ENCODE results near the gene C1orf216. TPM values are rescaled to one million over a fixed set of nuclear protein-coding genes. Genes with fewer than 3 reads are reported as not detected.
A peak's percentile ranks its signal among the peaks of the same experiment; 100 is the strongest.
"Not testable (repeated sequence)": the region's sequence is repeated elsewhere in the genome, so short reads cannot be mapped to it uniquely, and the experiment has no call there.

Gene C1orf216
- total RNA-seq, 8 experiments from 2014 or later, result 5.9 to 17.9 (median 11.4) TPM

DNA sequence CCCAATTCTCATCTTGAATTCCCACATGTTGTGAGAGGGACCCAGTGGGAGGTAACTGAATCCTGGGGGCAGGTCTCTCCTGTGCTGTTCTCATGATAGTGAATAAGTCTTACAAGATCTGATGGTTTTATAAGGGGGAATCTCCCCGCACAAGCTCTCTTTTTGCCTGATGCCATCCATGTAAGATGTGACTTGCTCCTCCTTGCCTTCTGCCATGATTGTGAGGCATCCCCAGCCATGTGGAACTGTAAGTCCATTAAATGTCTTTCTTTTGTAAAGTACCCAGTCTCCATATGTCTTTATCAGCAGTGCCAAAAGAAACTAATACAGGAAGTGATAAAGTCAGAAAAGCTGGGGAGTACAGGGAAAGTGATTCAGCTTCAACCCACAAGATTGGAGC is 19.5 kb downstream of the C1orf216 start:
- ATAC-seq (replicated peaks in 6 of 8); in situ Hi-C loops (cut with MboI; ENCODE audit: low pct_unique_long_range_greater_than_20kb in 2 of 9, low sequenced_read_pairs in 9 of 9, unreplicated experiment in 9 of 9); H3K4me1 ChIP-seq (replicated peaks in 1 of 2); H3K4me3 ChIP-seq; H3K27ac ChIP-seq: not testable (repeated sequence)
- WGBS, 10 experiments, result 57 to 100% (median 100%) methylated on average over 1 of the region's 1 CpG; no CpG with 5 or more reads in 4 of the 10 experiments

DNA sequence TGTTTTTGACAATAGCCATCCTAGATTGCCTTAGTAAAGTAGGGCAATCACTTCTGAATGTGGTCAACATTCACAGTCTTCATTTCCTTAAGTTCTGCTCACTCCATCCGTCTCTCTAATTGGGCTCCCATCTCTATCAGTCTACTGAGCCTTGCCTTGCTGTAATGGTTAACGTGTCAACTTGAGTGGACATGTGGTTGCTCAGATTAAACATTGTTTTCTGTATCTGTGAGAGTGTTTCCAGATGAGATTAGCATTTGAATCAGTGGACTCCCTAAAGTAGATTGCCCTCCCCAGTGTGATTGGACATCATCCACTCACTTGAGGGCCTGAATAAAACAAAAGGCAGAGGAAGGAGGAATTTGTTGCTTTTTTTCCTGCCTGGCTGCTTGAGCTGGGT is 26.4 kb downstream of the C1orf216 start:
- in situ Hi-C loops (cut with MboI; ENCODE audit: low pct_unique_long_range_greater_than_20kb in 2 of 9, low sequenced_read_pairs in 9 of 9, unreplicated experiment in 9 of 9), result no loop called here
- 19 to 57% (median 39%) methylated on average over 1 to 2 of the region's 2 CpGs; no CpG with 5 or more reads in 4 of the 10 experiments for WGBS, 10 experiments
- H3K4me3 ChIP-seq, result no peak overlapping the region
- peaks cover 7 to 11% of the 10 kb centered on the region in 2 donors for H3K4me1 ChIP-seq (replicated peaks in 1 of 2)
- ATAC-seq (replicated peaks in 6 of 8), result peak in 3 of 8 experiments; percentile 48 to 80 (median 79)
- H3K27ac ChIP-seq, result no peak overlapping the region

GRCh38 chr1:35691571-35692220 is 27.0 kb downstream of the C1orf216 start:
- Histone ChIP-seq H3K4me1 (replicated peaks in 1 of 2) (peaks cover 7 to 11% of the 10 kb centered on the region in 2 donors), H3K27ac (no peak overlapping the region), H3K4me3 (no peak overlapping the region)
- WGBS, 10 experiments, result 40 to 100% (median 92%) methylated on average over 1 to 7 of the region's 8 CpGs; no CpG with 5 or more reads in 3 of the 10 experiments
- in situ Hi-C loops (cut with MboI; ENCODE audit: low pct_unique_long_range_greater_than_20kb in 2 of 9, low sequenced_read_pairs in 9 of 9, unreplicated experiment in 9 of 9), result no loop called here
- peak in 1 of 8 experiments; percentile 19 for ATAC-seq (replicated peaks in 6 of 8)

- ATAC-seq (replicated peaks in 6 of 8), result peak in 4 of 8 experiments; percentile 15 to 60 (median 42)
- 0 to 40% (median 15%) methylated on average over 1 to 6 of the region's 9 CpGs; no CpG with 5 or more reads in 7 of the 10 experiments for WGBS, 10 experiments
Measured at GRCh38 chr1:35691080-35691479, 27.6 kb downstream of the C1orf216 start.

GRCh38 chr1:35690103-35690502 is 28.6 kb downstream of the C1orf216 start:
- peaks cover 7 to 11% of the 10 kb centered on the region in 2 donors for H3K4me1 ChIP-seq (replicated peaks in 1 of 2)
- H3K4me3 ChIP-seq; ATAC-seq (replicated peaks in 6 of 8); H3K27ac ChIP-seq; in situ Hi-C loops (cut with MboI; ENCODE audit: low pct_unique_long_range_greater_than_20kb in 2 of 9, low sequenced_read_pairs in 9 of 9, unreplicated experiment in 9 of 9): not testable (repeated sequence)
- WGBS, 10 experiments, result 29 to 100% (median 83%) methylated on average over 2 to 4 of the region's 4 CpGs; no CpG with 5 or more reads in 1 of the 10 experiments

More at GRCh38 chr1:35691080-35691479, 27.6 kb downstream of the C1orf216 start:
- no peak overlapping the region for H3K4me3 ChIP-seq
- peaks cover 7 to 11% of the 10 kb centered on the region in 2 donors for H3K4me1 ChIP-seq (replicated peaks in 1 of 2)
- no peak overlapping the region for H3K27ac ChIP-seq
- in situ Hi-C loops (cut with MboI; ENCODE audit: low pct_unique_long_range_greater_than_20kb in 2 of 9, low sequenced_read_pairs in 9 of 9, unreplicated experiment in 9 of 9), result no loop called here

GRCh38 chr1:35688161-35688560 is 30.5 kb downstream of the C1orf216 start:
- 38 to 100% (median 83%) methylated on average over 1 to 5 of the region's 5 CpGs for WGBS, 10 experiments
- Histone ChIP-seq H3K27ac (no peak overlapping the region), H3K4me1 (replicated peaks in 1 of 2) (peaks cover 7 to 11% of the 10 kb centered on the region in 2 donors), H3K4me3 (no peak overlapping the region)
- no peak for ATAC-seq (replicated peaks in 6 of 8)
- in situ Hi-C loops (cut with MboI; ENCODE audit: low pct_unique_long_range_greater_than_20kb in 2 of 9, low sequenced_read_pairs in 9 of 9, unreplicated experiment in 9 of 9), result no loop called here

DNA sequence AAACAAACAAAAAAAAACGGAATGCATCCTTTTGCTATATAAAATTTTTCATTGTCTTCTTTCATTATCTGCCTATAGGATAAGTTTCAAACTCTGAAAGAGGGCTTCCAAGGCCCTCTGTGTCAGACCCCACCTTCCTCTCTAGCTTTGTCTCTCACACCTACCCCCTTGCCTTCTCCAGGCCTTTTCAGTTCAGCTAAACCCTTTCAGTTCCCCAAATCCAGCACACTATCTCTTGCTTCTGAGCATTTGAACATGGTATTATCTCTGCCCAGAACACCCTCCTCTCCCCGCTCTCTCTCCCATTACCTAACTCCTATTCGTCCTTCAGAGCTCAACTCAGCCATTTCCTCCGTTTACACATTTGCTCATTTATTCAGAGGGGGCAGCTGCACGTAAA is 35.7 kb downstream of the C1orf216 start:
- no peak for ATAC-seq (replicated peaks in 6 of 8)
- in situ Hi-C loops (cut with MboI; ENCODE audit: low pct_unique_long_range_greater_than_20kb in 2 of 9, low sequenced_read_pairs in 9 of 9, unreplicated experiment in 9 of 9), result no loop called here
- Histone ChIP-seq H3K4me3 (no peak overlapping the region), H3K4me1 (replicated peaks in 1 of 2) (no peaks in the 10 kb centered on the region), H3K27ac (no peak overlapping the region)
- 17 to 58% (median 42%) methylated on average over 1 to 5 of the region's 5 CpGs; no CpG with 5 or more reads in 1 of the 10 experiments for WGBS, 10 experiments

DNA sequence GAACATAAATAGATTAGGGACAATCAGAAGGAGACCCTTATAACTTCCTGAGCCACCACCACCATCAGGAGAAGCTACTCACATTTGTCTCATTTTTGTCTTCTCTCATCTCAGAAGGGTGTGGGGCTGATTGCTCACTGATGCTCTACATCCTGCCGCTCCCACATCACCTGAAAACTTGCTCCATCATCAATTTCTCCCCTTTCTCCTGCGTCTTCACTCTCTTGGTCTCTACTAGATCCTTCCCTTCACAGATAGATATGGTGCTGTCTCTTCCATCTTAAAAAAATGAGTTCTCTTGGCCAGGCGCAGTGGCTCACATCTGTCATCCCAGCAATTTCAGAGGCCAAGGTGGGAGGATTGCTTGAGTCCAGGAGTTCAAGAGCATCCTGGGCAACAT is 38.4 kb downstream of the C1orf216 start:
- Histone ChIP-seq H3K4me3 (no peak overlapping the region), H3K27ac (no peak overlapping the region), H3K4me1 (replicated peaks in 1 of 2) (no peaks in the 10 kb centered on the region)
- in situ Hi-C loops (cut with MboI; ENCODE audit: low pct_unique_long_range_greater_than_20kb in 2 of 9, low sequenced_read_pairs in 9 of 9, unreplicated experiment in 9 of 9), result no loop called here
- ATAC-seq (replicated peaks in 6 of 8), result no peak
- WGBS, 10 experiments, result 29 to 100% (median 74%) methylated on average over 1 to 3 of the region's 3 CpGs; no CpG with 5 or more reads in 3 of the 10 experiments

- in situ Hi-C loops (cut with MboI; ENCODE audit: low pct_unique_long_range_greater_than_20kb in 2 of 9, low sequenced_read_pairs in 9 of 9, unreplicated experiment in 9 of 9), result no loop called here
- no peak overlapping the region for H3K27ac ChIP-seq
- no peak for ATAC-seq (replicated peaks in 6 of 8)
- H3K4me3 ChIP-seq, result no peak overlapping the region
- 55 to 100% (median 69%) methylated on average over 1 of the region's 1 CpG; no CpG with 5 or more reads in 3 of the 10 experiments for WGBS, 10 experiments
- H3K4me1 ChIP-seq (replicated peaks in 1 of 2), result no peaks in the 10 kb centered on the region
Measured at GRCh38 chr1:35675773-35676172, 42.9 kb downstream of the C1orf216 start.

GRCh38 chr1:35674111-35674510 is 44.6 kb downstream of the C1orf216 start:
- WGBS, 10 experiments, result 0 to 100% (median 72%) methylated on average over 1 to 5 of the region's 5 CpGs; no CpG with 5 or more reads in 1 of the 10 experiments
- ATAC-seq (replicated peaks in 6 of 8), result no peak

DNA sequence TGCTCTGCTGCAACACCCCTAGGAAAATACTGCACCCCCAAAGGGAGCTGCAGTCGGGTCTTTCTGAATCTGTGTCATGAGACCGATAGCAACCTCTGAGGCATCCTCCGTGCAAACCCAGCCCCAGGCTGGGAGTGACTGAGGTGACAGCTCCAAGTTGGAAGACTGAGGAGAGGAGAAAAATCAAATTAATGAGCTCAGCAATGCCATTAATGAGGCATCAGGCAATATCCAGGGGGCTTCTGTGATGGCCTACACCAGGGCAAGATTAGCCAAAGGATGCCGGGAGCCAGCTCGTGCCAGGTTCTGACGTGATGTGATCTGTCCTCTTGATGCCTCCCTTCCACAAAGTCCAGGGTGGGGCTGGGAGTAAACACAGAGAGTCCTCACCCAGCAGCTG is 46.6 kb downstream of the C1orf216 start:
- no peak overlapping the region for H3K4me3 ChIP-seq
- in situ Hi-C loops (cut with MboI; ENCODE audit: low pct_unique_long_range_greater_than_20kb in 2 of 9, low sequenced_read_pairs in 9 of 9, unreplicated experiment in 9 of 9), result no loop called here
- H3K27ac ChIP-seq, result no peak overlapping the region
- H3K4me1 ChIP-seq (replicated peaks in 1 of 2), result no peaks in the 10 kb centered on the region
- ATAC-seq (replicated peaks in 6 of 8), result no peak
- 36 to 100% (median 70%) methylated on average over 1 to 6 of the region's 6 CpGs; no CpG with 5 or more reads in 4 of the 10 experiments for WGBS, 10 experiments

More at GRCh38 chr1:35674111-35674510, 44.6 kb downstream of the C1orf216 start:
- Histone ChIP-seq H3K4me3 (no peak overlapping the region), H3K4me1 (replicated peaks in 1 of 2) (no peaks in the 10 kb centered on the region), H3K27ac (no peak overlapping the region)
- in situ Hi-C loops (cut with MboI; ENCODE audit: low pct_unique_long_range_greater_than_20kb in 2 of 9, low sequenced_read_pairs in 9 of 9, unreplicated experiment in 9 of 9), result no loop called here

DNA sequence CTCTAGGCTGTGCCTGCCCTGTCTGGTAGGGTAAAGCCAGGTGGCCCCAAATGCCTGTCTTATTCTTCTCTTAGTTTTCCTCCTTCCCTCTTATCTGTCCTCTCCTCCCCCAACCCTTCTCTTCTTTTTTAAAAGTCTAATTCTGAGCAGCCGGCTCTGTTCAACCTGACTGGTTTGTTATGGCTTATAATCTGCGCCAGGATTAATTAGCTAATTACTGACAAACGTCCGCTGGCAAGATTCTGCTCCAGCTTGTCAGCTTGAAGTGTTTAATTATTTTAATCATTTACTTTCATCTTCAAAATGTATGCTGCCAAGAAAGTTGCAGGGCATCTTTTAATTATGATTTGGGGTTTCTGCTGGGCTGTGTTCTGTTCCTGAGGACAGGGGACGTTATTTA is 50.2 kb downstream of the C1orf216 start:
- Histone ChIP-seq H3K4me3 (no peak overlapping the region), H3K4me1 (replicated peaks in 1 of 2) (no peaks in the 10 kb centered on the region), H3K27ac (no peak overlapping the region)
- ATAC-seq (replicated peaks in 6 of 8), result no peak
- WGBS, 10 experiments, result 32 to 98% (median 82%) methylated on average over 1 to 5 of the region's 5 CpGs
- in situ Hi-C loops (cut with MboI; ENCODE audit: low pct_unique_long_range_greater_than_20kb in 2 of 9, low sequenced_read_pairs in 9 of 9, unreplicated experiment in 9 of 9), result no loop called here

DNA sequence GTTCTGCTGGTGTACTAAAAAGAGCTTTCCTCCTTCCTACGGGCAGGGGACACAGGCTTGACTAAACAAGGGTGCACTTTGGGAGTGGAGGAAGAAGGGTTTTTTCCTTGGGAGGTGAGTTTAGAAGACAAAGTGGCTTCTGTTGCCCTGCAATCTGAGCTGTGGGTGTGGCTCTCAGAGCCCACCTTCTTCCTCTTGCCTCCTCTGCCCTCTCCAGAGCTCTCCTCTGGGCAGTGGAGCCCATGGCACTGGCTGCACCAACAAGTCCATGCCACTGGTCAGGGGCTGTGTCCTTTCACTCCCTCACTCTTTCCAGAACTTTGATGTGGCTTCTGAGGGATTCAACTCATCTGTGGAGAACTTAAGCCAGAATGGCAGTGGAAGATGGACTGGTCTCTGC is 51.8 kb downstream of the C1orf216 start:
- H3K27ac ChIP-seq, result no peak overlapping the region
- ATAC-seq (replicated peaks in 6 of 8), result no peak
- H3K4me3 ChIP-seq, result no peak overlapping the region
- in situ Hi-C loops (cut with MboI; ENCODE audit: low pct_unique_long_range_greater_than_20kb in 2 of 9, low sequenced_read_pairs in 9 of 9, unreplicated experiment in 9 of 9), result no loop called here
- 0 to 90% (median 56%) methylated on average over 1 of the region's 1 CpG; no CpG with 5 or more reads in 5 of the 10 experiments for WGBS, 10 experiments
- H3K4me1 ChIP-seq (replicated peaks in 1 of 2), result no peaks in the 10 kb centered on the region

DNA sequence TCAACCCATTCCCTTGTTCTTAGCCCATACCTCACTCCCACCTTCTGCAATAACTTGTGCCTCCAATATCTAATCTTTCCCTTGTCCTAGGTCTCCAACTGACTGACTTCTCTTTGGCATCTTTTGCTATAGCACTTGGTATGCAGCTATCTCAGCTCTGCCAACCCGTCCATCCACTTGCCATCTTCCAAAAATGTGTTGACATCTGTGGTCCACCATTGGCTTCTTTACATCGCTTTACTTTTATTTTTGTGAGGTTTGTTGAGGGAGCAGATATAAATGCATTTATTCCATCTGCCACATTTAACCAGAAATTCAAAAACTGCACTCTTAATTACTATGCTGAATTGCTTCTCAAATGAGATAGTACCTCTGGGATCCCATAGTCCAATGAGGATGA is 52.5 kb downstream of the C1orf216 start:
- in situ Hi-C loops (cut with MboI; ENCODE audit: low pct_unique_long_range_greater_than_20kb in 2 of 9, low sequenced_read_pairs in 9 of 9, unreplicated experiment in 9 of 9), result no loop called here
- Histone ChIP-seq H3K4me3 (no peak overlapping the region), H3K4me1 (replicated peaks in 1 of 2) (no peaks in the 10 kb centered on the region), H3K27ac (no peak overlapping the region)
- ATAC-seq (replicated peaks in 6 of 8), result no peak
- 0 to 100% (median 81%) methylated on average over 1 to 2 of the region's 2 CpGs; no CpG with 5 or more reads in 1 of the 10 experiments for WGBS, 10 experiments
